Effector memory CD4-positive, alpha-beta T cell (primary cell): ENCODE data around the gene QSOX1.

Experiments
- DNase-seq, 3 donors: peaks; one replicate each; pipeline ENCODE4 v3.0.0-alpha.2; 2020
- H3K27ac ChIP-seq: 2 replicates; pipeline ENCODE4 v1.7.0; 2013; ENCODE audit warnings: mild to moderate bottlenecking, low read length, moderate library complexity; ENCODE audit not compliant: insufficient read depth, poor library complexity, severe bottlenecking
- H3K27me3 ChIP-seq: replicated peaks from 2 replicates; pipeline ENCODE4 v1.7.0; 2013; ENCODE audit warnings: mild to moderate bottlenecking, low read length; ENCODE audit not compliant: insufficient read depth, control insufficient read depth, poor library complexity, severe bottlenecking
- H3K36me3 ChIP-seq: 2 replicates; pipeline ENCODE4 v1.7.0; 2013; ENCODE audit warnings: mild to moderate bottlenecking, low read length, moderate library complexity; ENCODE audit not compliant: control insufficient read depth, insufficient read depth
- H3K4me1 ChIP-seq: 2 replicates; pipeline ENCODE4 v1.7.0; 2013; ENCODE audit warnings: low read length, mild to moderate bottlenecking; ENCODE audit not compliant: control insufficient read depth, insufficient read depth, poor library complexity, severe bottlenecking
- H3K4me3 ChIP-seq: 2 replicates; pipeline ENCODE4 v1.7.0; 2013; ENCODE audit warnings: low read length, low read depth, mild to moderate bottlenecking; ENCODE audit not compliant: insufficient read depth, poor library complexity, severe bottlenecking
- H3K9me3 ChIP-seq: 2 replicates; pipeline ENCODE4 v1.7.0; 2013; ENCODE audit warnings: mild to moderate bottlenecking, low read length, moderate library complexity; ENCODE audit not compliant: control insufficient read depth

Gene QSOX1

GRCh38 chr1:180218806-180219765 is 64.4 kb downstream of the QSOX1 start:
- H3K9me3 ChIP-seq = no peaks in the 10 kb centered on the region
- no peaks in the 10 kb centered on the region for H3K4me1 ChIP-seq
- H3K27me3 ChIP-seq = no peaks in the 10 kb centered on the region
- H3K27ac ChIP-seq = no peak overlapping the region
- no peak overlapping the region for H3K4me3 ChIP-seq
- no peaks in the 10 kb centered on the region for H3K36me3 ChIP-seq
- DNase-seq = no peak

DNA sequence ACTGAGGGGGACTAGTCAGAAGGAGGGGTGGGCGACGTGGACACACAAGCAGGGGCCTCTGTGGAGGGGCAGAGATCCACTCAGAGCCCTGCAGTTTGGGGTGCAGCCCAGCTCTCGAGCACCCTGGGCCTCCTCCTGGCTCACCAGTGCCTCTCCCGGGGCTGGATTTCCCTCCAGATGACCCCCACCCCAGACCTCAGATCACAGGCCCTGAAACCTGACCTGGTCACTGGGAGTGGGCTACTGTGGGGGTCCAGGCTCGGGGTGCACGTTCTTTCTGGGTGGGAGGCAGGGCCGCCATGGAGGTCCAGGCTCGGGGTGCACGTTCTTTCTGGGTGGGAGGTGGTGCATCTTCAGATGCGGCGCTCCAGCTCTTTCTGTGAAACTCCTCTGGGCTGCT is 65.1 kb downstream of the QSOX1 start:
- Histone ChIP-seq H3K4me3 (no peak overlapping the region), H3K27me3 (peaks cover under 1% of the 10 kb centered on the region), H3K4me1 (no peaks in the 10 kb centered on the region), H3K27ac (no peak overlapping the region), H3K36me3 (no peaks in the 10 kb centered on the region), H3K9me3 (no peaks in the 10 kb centered on the region)
- DNase-seq = no peak

- Histone ChIP-seq H3K27ac (no peak overlapping the region), H3K27me3 (peaks cover 12% of the 10 kb centered on the region), H3K4me1 (no peaks in the 10 kb centered on the region), H3K9me3 (no peaks in the 10 kb centered on the region), H3K4me3 (no peak overlapping the region), H3K36me3 (no peaks in the 10 kb centered on the region)
- no peak for DNase-seq
These were observed 66.8 kb downstream of the QSOX1 start for GRCh38 chr1:180221462-180221861.

DNA sequence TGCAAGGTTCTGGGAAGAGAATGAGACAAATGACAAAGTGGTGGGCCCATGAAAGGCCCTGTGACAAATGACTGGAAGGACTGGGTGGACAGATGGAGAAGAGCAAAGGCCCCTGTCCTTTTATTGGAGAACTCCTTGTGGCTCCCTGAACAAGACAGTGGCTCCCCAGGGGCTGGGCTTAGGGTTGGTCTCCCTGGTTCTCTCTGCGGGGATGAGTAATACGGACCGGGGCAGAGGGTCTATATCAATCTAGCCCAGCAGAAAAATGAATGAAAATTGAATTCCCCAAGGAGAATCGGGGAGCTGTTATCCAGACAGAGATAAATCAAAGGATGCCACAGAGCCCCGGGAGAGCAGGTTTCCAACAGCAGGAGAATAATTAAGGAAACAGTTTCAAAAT is 70.2 kb downstream of the QSOX1 start:
- Histone ChIP-seq H3K9me3 (no peaks in the 10 kb centered on the region), H3K27ac (no peak overlapping the region), H3K4me1 (peaks cover 10% of the 10 kb centered on the region), H3K36me3 (no peaks in the 10 kb centered on the region), H3K27me3 (peaks cover 35% of the 10 kb centered on the region), H3K4me3 (no peak overlapping the region)
- no peak for DNase-seq

GRCh38 chr1:180225403-180225802 is 70.7 kb downstream of the QSOX1 start:
- Histone ChIP-seq H3K27me3 (peaks cover 37% of the 10 kb centered on the region), H3K36me3 (no peaks in the 10 kb centered on the region), H3K4me1 (peaks cover 10% of the 10 kb centered on the region), H3K4me3 (no peak overlapping the region), H3K27ac (no peak overlapping the region), H3K9me3 (no peaks in the 10 kb centered on the region)
- no peak for DNase-seq

- Histone ChIP-seq H3K27ac (no peak overlapping the region), H3K27me3 (peaks cover 49% of the 10 kb centered on the region), H3K36me3 (no peaks in the 10 kb centered on the region), H3K9me3 (no peaks in the 10 kb centered on the region), H3K4me1 (peaks cover 23% of the 10 kb centered on the region), H3K4me3 (no peak overlapping the region)
- DNase-seq = no peak
These were observed 73.4 kb downstream of the QSOX1 start for GRCh38 chr1:180227861-180228647.

GRCh38 chr1:180228648-180229482 is 74.2 kb downstream of the QSOX1 start:
- Histone ChIP-seq H3K36me3 (no peaks in the 10 kb centered on the region), H3K4me1 (peaks cover 26% of the 10 kb centered on the region), H3K4me3 (peak overlapping the region; percentile 59), H3K27me3 (peaks cover 56% of the 10 kb centered on the region), H3K27ac (no peak overlapping the region), H3K9me3 (no peaks in the 10 kb centered on the region)
- no peak for DNase-seq

DNA sequence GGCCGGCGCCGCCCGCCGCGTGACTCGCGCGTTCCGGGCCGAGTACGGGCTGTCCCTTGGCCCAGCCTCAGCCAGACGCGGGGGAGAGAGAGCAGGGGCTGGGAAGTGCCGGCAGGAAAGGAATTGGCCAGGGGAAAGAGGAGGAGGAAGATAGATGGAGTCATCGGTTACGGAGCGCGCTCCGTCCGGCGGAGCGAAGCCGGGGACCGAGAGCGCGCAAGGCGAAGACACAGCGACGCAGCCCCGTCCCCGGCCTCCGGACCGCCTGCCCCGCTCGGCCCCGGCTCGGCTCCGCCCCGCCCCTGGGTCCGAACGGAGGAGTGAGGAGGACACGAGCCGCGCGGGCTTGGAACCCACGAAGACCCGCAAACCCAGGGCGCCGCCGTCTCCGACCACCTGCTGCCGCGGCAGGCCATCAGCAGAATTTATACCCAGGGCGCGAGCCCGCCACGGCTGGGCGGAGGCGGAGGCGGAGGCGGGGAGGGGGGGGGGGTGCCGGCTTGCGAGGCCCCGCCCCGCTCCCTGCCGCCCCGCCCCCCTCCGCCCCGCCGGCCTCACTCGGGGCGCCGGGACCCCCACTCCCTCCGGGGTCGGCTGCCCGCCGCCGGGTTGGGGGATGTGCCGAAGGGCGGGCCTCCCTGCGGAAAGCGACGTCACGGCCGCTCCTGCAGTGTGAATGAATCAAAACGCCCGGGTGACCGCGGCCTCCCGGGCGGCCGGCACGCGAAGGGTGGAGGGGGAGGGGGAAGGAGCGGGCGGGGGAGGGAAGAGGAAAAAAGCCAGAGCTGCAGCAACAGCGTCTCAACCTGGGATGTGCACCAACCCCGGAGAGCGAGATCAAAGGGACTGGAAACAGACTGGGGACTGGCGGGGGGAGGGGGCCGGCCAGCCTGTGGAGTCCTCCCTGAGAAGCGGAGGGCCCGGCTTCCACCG is 75.1 kb downstream of the QSOX1 start, which contains the start of gene LHX4:
Gene LHX4 (plus strand): TSS at position 782 of the 933 bp plus-strand sequence. CDS start 266 bp downstream, outside the sequence.
- peak within 1 kb of the TSS; percentile 69 for H3K4me3 ChIP-seq
- DNase-seq = no peak
- H3K4me1 ChIP-seq = peaks cover 30% of the 10 kb centered on the region
- H3K27me3 ChIP-seq = peaks cover 62% of the 10 kb centered on the region
- H3K36me3 ChIP-seq = no peaks in the 10 kb centered on the region
- no peak within 1 kb of the TSS for H3K27ac ChIP-seq
- H3K9me3 ChIP-seq = no peaks in the 10 kb centered on the region

- Histone ChIP-seq H3K27me3 (peaks cover 63% of the 10 kb centered on the region), H3K9me3 (no peaks in the 10 kb centered on the region), H3K4me1 (peaks cover 37% of the 10 kb centered on the region), H3K36me3 (no peaks in the 10 kb centered on the region), H3K4me3 (peak overlapping the region; percentile 69), H3K27ac (no peak overlapping the region)
- no peak for DNase-seq
These were observed 75.7 kb downstream of the QSOX1 start for GRCh38 chr1:180230416-180230790.
